ENCODE measurements around the gene TTPAL. TPM values are rescaled to one million over a fixed set of nuclear protein-coding genes. Genes with fewer than 3 reads are reported as not detected.

The TTPAL gene
- total RNA-seq, 1 experiment from 2014 or later, result 14.0 TPM

- intact Hi-C loops (cut with micrococcal nuclease), result no loop called here
- ChIA-PET CTCF (no interaction called here), POLR2A (ENCODE audit: unreplicated experiment) (no interaction called here)
- no peaks in the 10 kb centered on the region for H3K9me2 ChIP-seq (replicated peaks; ENCODE audit: low read length)
- H3K79me2 ChIP-seq (ENCODE audit: low read length), result no peaks in the 10 kb centered on the region
- TF ChIP-seq EZH2phosphoT487 (IDR thresholded peaks at IDR 0.05; ENCODE audit: borderline replicate concordance, low read length) (no peak), EZH2 (IDR thresholded peaks at IDR 0.05; ENCODE audit: low read length, unreplicated experiment) (no peak), CTCF (conservative IDR thresholded peaks at IDR 0.05; ENCODE audit: low read depth, low read length) (no peak)
- no peaks in the 10 kb centered on the region for H3F3A ChIP-seq (ENCODE audit: low read length, unreplicated experiment)
- no peaks in the 10 kb centered on the region for H3K36me3 ChIP-seq (ENCODE audit: low read depth, low read length)
- DNase-seq (no peak), ATAC-seq (no peak)
- H2AFZ ChIP-seq (ENCODE audit: low read length), result no peak overlapping the region
- no peaks in the 10 kb centered on the region for H4K20me1 ChIP-seq (ENCODE audit: low read length)
- H3K4me3 ChIP-seq (ENCODE audit: low read length), result no peak overlapping the region
- no TSS peak for BruUV-seq (replicated peaks)
- no peak overlapping the region for H3K9ac ChIP-seq (ENCODE audit: low read length)
- H3K9me3 ChIP-seq (ENCODE audit: low read length), result no peaks in the 10 kb centered on the region
- no peaks in the 10 kb centered on the region for H3K27me3 ChIP-seq (ENCODE audit: low read length)
- no peak overlapping the region for H3K4me2 ChIP-seq (ENCODE audit: low read length)
- no peaks in the 10 kb centered on the region for H3K4me1 ChIP-seq (ENCODE audit: insufficient read depth, low read length)
- H3K27ac ChIP-seq (ENCODE audit: low read length), result no peak overlapping the region
These were observed 65.2 kb downstream of the TTPAL start for GRCh38 chr20:44540834-44541233.

- CTCF ChIA-PET, result no interaction called here
- Histone ChIP-seq H3K36me3 (ENCODE audit: low read depth, low read length) (no peaks in the 10 kb centered on the region), H2AFZ (ENCODE audit: low read length) (no peak overlapping the region)
These were observed 66.3 kb downstream of the TTPAL start for GRCh38 chr20:44541992-44542391.

More at GRCh38 chr20:44541992-44542391, 66.3 kb downstream of the TTPAL start:
- no peak for TF ChIP-seq CTCF (conservative IDR thresholded peaks at IDR 0.05; ENCODE audit: low read depth, low read length)
- TF ChIP-seq EZH2phosphoT487 (IDR thresholded peaks at IDR 0.05; ENCODE audit: borderline replicate concordance, low read length), result no peak
- TF ChIP-seq EZH2 (IDR thresholded peaks at IDR 0.05; ENCODE audit: low read length, unreplicated experiment), result no peak
- Histone ChIP-seq H3K9me2 (replicated peaks; ENCODE audit: low read length) (no peaks in the 10 kb centered on the region), H3K9me3 (ENCODE audit: low read length) (no peaks in the 10 kb centered on the region), H4K20me1 (ENCODE audit: low read length) (no peaks in the 10 kb centered on the region), H3F3A (ENCODE audit: low read length, unreplicated experiment) (no peaks in the 10 kb centered on the region), H3K4me1 (ENCODE audit: insufficient read depth, low read length) (no peaks in the 10 kb centered on the region), H3K9ac (ENCODE audit: low read length) (no peak overlapping the region), H3K27me3 (ENCODE audit: low read length) (no peaks in the 10 kb centered on the region), H3K79me2 (ENCODE audit: low read length) (no peaks in the 10 kb centered on the region), H3K4me3 (ENCODE audit: low read length) (no peak overlapping the region), H3K4me2 (ENCODE audit: low read length) (no peak overlapping the region), H3K27ac (ENCODE audit: low read length) (no peak overlapping the region)
- no TSS peak for BruUV-seq (replicated peaks)
- no peak for ATAC-seq
- POLR2A ChIA-PET (ENCODE audit: unreplicated experiment), result interaction anchor here (0.6 kb wide), 1 partner anchor 93 kb away, joined by 3 read pairs; no protein-coding TSS in a partner anchor
- intact Hi-C loops (cut with micrococcal nuclease), result no loop called here
- DNase-seq, result no peak
